Medulla oblongata (tissue), 1 donor: ENCODE results near the gene PARK7.
"Not testable (repeated sequence)": the region's sequence is repeated elsewhere in the genome, so short reads cannot be mapped to it uniquely, and the experiment has no call there.

Source experiments
- DNase-seq: peaks from one replicate; pipeline ENCODE4 v3.0.0-alpha.2; 2015; ENCODE audit errors: extremely low spot score

PARK7 gene

GRCh38 chr1:7961216-7962013, at the start of gene PARK7:
TSS of gene PARK7 (plus strand) at chr1:7961711. CDS start at chr1:7962786, 1,075 bp downstream.
- peak; percentile 99 for DNase-seq

- DNase-seq = no peak
Measured at GRCh38 chr1:7912145-7912544, 49.4 kb upstream of the PARK7 start.

- no peak for DNase-seq
Measured at GRCh38 chr1:7912743-7913557, 48.6 kb upstream of the PARK7 start.

GRCh38 chr1:7915826-7916500, 45.5 kb upstream of the PARK7 start:
- no peak for DNase-seq

- no peak for DNase-seq
Measured at GRCh38 chr1:7916501-7916830, 45.0 kb upstream of the PARK7 start.

- not testable (repeated sequence) for DNase-seq
Measured at GRCh38 chr1:7917971-7918370, 43.5 kb upstream of the PARK7 start.

GRCh38 chr1:7919880-7920279, 41.6 kb upstream of the PARK7 start:
- no peak for DNase-seq

GRCh38 chr1:7921796-7922195, 39.7 kb upstream of the PARK7 start:
- no peak for DNase-seq

GRCh38 chr1:7922301-7922700, 39.2 kb upstream of the PARK7 start:
- no peak for DNase-seq

- DNase-seq = not testable (repeated sequence)
Measured at GRCh38 chr1:7927061-7927460, 34.5 kb upstream of the PARK7 start.

GRCh38 chr1:7928247-7928646, 33.3 kb upstream of the PARK7 start:
- DNase-seq = no peak

GRCh38 chr1:7929637-7930036, 31.9 kb upstream of the PARK7 start:
- no peak for DNase-seq

- no peak for DNase-seq
Measured at GRCh38 chr1:7930645-7931445, 30.7 kb upstream of the PARK7 start.

- DNase-seq = no peak
Measured at GRCh38 chr1:7931446-7931812, 30.1 kb upstream of the PARK7 start.

- DNase-seq = no peak
Measured at GRCh38 chr1:7932524-7933138, 28.9 kb upstream of the PARK7 start.

- no peak for DNase-seq
Measured at GRCh38 chr1:7938070-7938469, 23.4 kb upstream of the PARK7 start.

GRCh38 chr1:7940034-7940433, 21.5 kb upstream of the PARK7 start:
- DNase-seq = no peak

GRCh38 chr1:7940745-7941436, 20.6 kb upstream of the PARK7 start, which contains the start of gene TNFRSF9:
TSS of gene TNFRSF9 (minus strand) at chr1:7940839. CDS start at chr1:7939994, 845 bp downstream.
- DNase-seq = no peak

GRCh38 chr1:7941437-7941793, 20.1 kb upstream of the PARK7 start:
- DNase-seq = no peak

- DNase-seq = peak; percentile 55
Measured at GRCh38 chr1:7942214-7942921, 19.1 kb upstream of the PARK7 start.
